ENCODE data around the gene NFKBIL1.

- TF ChIP-seq, protein P1, sequence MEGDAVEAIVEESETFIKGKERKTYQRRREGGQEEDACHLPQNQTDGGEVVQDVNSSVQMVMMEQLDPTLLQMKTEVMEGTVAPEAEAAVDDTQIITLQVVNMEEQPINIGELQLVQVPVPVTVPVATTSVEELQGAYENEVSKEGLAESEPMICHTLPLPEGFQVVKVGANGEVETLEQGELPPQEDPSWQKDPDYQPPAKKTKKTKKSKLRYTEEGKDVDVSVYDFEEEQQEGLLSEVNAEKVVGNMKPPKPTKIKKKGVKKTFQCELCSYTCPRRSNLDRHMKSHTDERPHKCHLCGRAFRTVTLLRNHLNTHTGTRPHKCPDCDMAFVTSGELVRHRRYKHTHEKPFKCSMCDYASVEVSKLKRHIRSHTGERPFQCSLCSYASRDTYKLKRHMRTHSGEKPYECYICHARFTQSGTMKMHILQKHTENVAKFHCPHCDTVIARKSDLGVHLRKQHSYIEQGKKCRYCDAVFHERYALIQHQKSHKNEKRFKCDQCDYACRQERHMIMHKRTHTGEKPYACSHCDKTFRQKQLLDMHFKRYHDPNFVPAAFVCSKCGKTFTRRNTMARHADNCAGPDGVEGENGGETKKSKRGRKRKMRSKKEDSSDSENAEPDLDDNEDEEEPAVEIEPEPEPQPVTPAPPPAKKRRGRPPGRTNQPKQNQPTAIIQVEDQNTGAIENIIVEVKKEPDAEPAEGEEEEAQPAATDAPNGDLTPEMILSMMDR (IDR thresholded peaks at IDR 0.05): no peak
- TF ChIP-seq EP300 (IDR thresholded peaks at IDR 0.05) (no peak), POLR2AphosphoS5 (IDR thresholded peaks at IDR 0.05) (no peak), POLR2A (IDR thresholded peaks at IDR 0.05) (no peak)
Observed at GRCh38 chr6:31535538-31536324, 11.7 kb upstream of the NFKBIL1 start.

All from stomach (tissue), 4 donors.